ENCODE data around the gene SMTN.

- TF ChIP-seq CTCF (IDR thresholded peaks at IDR 0.05) (peak in 1 of 5 experiments; percentile 14), EP300 (IDR thresholded peaks at IDR 0.05) (no peak)
Observed at GRCh38 chr22:31085493-31085824, 4.3 kb downstream of the SMTN start.

All from tibial nerve (tissue), 4 donors.